A673 (cell line): ENCODE data around the gene UQCC2. TPM values are rescaled to one million over a fixed set of nuclear protein-coding genes. Genes with fewer than 3 reads are reported as not detected.

ENCODE experiments used
- BruUV-seq: library from RNA; stranded (reverse); fragments of 400-500 nt; replicated peaks from 2 replicates; lab custom pipeline; 2021; lab: Mats Ljungman, UMichigan
- CTCF ChIA-PET: fragments of 300-600 bp; sonication (Branson Sonifier 250); formaldehyde crosslinking; loops from one replicate; lab custom pipeline; 2022; ENCODE audit warnings: antibody characterized with exemption; lab: Charles Lee
- POLR2A ChIA-PET: fragments of 300-600 bp; sonication (Branson Sonifier 250); formaldehyde crosslinking; loops from one replicate; lab custom pipeline; 2022; ENCODE audit warnings: antibody characterized with exemption; ENCODE audit not compliant: low non-redundant PET; lab: Charles Lee
- DNase-seq: peaks from one replicate; pipeline ENCODE4 v3.0.0-alpha.2; 2015; ENCODE audit warnings: low spot score
- H3K27ac ChIP-seq: fragments of 200-600 bp; sonication (generic); 2 replicates; pipeline ENCODE4 v1.5.1; 2016; ENCODE audit warnings: mixed run types, low read depth, mild to moderate bottlenecking, mixed read lengths, antibody characterized with exemption, low read length; ENCODE audit not compliant: poor library complexity, severe bottlenecking
- H3K27me3 ChIP-seq: fragments of 200-600 bp; sonication (generic); replicated peaks from 2 replicates; pipeline ENCODE4 v1.6.1; 2017; ENCODE audit warnings: mixed run types, low read depth, mild to moderate bottlenecking, mixed read lengths, antibody characterized with exemption, low read length; ENCODE audit not compliant: insufficient read depth, poor library complexity
- H3K36me3 ChIP-seq: fragments of 200-600 bp; sonication (generic); 2 replicates; pipeline ENCODE4 v1.6.1; 2016; ENCODE audit warnings: mixed run types, mild to moderate bottlenecking, mixed read lengths, antibody characterized with exemption, low read length; ENCODE audit not compliant: insufficient read depth, poor library complexity, severe bottlenecking
- H3K4me1 ChIP-seq: fragments of 200-600 bp; sonication (generic); 2 replicates; pipeline ENCODE4 v1.6.1; 2017; ENCODE audit warnings: mixed run types, mild to moderate bottlenecking, mixed read lengths, antibody characterized with exemption, low read length; ENCODE audit not compliant: insufficient read depth, poor library complexity, severe bottlenecking
- H3K4me3 ChIP-seq: fragments of 200-600 bp; sonication (generic); 2 replicates; pipeline ENCODE4 v1.5.1; 2016; ENCODE audit warnings: low read depth, mixed run types, mild to moderate bottlenecking, mixed read lengths, low read length; ENCODE audit not compliant: poor library complexity, severe bottlenecking
- H3K9me3 ChIP-seq: fragments of 200-600 bp; sonication (generic); 2 replicates; pipeline ENCODE4 v1.6.1; 2016; ENCODE audit warnings: mixed run types, low read depth, mild to moderate bottlenecking, mixed read lengths, antibody characterized with exemption, low read length; ENCODE audit not compliant: poor library complexity, severe bottlenecking
- EZH2 ChIP-seq: fragments of 200-600 bp; sonication (generic); IDR thresholded peaks from 2 replicates; pipeline ENCODE4 v1.6.1; 2017; ENCODE audit warnings: borderline replicate concordance, low read depth, mild to moderate bottlenecking, mixed read lengths, antibody characterized with exemption, low read length; ENCODE audit not compliant: poor library complexity, severe bottlenecking
- intact Hi-C: fragments of 100-400 bp; cut with micrococcal nuclease; formaldehyde crosslinking; loops from one replicate; pipeline ENCODE4 v1.10.0; 2022; ENCODE audit not compliant: unreplicated experiment
- total RNA-seq: library from RNA; stranded (reverse); gene quantifications from 2 replicates; pipeline ENCODE4 v1.2.3, GENCODE V29; 2021
- TF ChIP-seq, protein P1 (sequence below): fragments of 300-800, 200-600 bp; sonication (generic); conservative IDR thresholded peaks from 2 replicates; pipeline ENCODE4 v1.5.1; 2017; ENCODE audit warnings: low read depth, mild to moderate bottlenecking, antibody characterized with exemption, low read length, moderate library complexity, mixed read lengths

Gene UQCC2
- total RNA-seq, 1 experiment from 2014 or later: 124 TPM

DNA sequence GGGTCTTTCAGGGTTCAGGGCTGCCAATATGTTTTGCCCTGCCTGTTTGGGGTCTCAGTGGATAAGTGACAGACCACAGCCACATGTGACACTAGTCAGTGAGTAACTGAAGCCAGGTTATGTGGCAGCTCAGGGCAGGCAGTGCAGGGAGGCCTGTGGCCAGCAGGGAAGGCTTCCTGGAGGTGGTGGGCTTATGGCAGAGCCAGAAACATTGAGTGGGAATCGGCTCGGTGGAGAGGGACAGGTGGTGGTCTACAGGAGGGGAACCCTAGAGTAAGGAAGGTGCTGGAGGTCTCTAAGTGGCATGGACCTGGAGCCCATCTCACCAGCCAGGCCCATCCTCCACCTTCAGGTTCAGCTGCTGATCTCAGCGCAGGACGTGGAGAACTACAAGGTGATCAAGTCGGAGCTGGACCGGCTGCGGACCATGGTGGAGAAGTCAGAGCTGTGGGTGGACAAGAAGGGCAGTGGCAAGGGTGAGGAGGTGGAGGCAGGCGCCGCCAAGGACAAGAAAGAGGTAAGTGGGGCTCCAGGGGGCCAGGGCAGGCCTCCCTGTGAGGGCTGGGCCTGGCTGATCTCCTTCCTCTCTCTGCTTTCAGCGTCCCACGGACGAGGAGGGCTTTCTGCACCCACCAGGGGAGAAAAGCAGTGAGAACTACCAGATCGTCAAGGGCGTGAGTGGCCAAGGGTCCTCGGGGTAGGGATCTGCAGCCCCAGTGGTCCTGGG, 34.9 kb downstream of the UQCC2 start:
- Histone ChIP-seq H3K4me1 (no peaks in the 10 kb centered on the region), H3K27me3 (no peaks in the 10 kb centered on the region), H3K27ac (no peak overlapping the region), H3K9me3 (no peaks in the 10 kb centered on the region), H3K4me3 (no peak overlapping the region), H3K36me3 (peaks cover 13% of the 10 kb centered on the region)
- TF ChIP-seq, protein P1, sequence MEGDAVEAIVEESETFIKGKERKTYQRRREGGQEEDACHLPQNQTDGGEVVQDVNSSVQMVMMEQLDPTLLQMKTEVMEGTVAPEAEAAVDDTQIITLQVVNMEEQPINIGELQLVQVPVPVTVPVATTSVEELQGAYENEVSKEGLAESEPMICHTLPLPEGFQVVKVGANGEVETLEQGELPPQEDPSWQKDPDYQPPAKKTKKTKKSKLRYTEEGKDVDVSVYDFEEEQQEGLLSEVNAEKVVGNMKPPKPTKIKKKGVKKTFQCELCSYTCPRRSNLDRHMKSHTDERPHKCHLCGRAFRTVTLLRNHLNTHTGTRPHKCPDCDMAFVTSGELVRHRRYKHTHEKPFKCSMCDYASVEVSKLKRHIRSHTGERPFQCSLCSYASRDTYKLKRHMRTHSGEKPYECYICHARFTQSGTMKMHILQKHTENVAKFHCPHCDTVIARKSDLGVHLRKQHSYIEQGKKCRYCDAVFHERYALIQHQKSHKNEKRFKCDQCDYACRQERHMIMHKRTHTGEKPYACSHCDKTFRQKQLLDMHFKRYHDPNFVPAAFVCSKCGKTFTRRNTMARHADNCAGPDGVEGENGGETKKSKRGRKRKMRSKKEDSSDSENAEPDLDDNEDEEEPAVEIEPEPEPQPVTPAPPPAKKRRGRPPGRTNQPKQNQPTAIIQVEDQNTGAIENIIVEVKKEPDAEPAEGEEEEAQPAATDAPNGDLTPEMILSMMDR: no peak
- TF ChIP-seq EZH2: no peak
- POLR2A ChIA-PET: no interaction called here
- BruUV-seq: no TSS peak
- no peak for DNase-seq
- intact Hi-C loops: no loop called here
- CTCF ChIA-PET: no interaction called here

DNA sequence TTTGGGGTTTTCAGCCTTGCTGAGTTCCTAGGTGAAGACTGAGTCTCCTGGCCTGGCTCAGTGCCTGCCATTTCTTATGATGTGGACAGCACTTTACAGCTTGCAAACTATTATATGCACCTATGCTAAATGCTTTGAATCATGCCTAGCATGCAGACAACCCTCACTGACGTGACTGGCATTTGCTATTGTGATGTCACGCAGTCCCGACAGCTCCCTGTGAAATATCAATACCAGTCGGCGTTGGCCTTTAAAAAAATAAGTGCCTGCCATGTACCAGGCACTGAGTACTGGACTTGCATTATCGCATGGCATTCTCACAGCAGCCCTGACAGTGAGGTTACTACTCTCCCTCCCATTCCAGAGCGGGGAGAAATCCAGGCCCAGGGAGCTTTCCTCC, 35.5 kb downstream of the UQCC2 start:
- no TSS peak for BruUV-seq
- Histone ChIP-seq H3K27ac (no peak overlapping the region), H3K9me3 (no peaks in the 10 kb centered on the region), H3K27me3 (no peaks in the 10 kb centered on the region), H3K4me1 (no peaks in the 10 kb centered on the region), H3K4me3 (no peak overlapping the region), H3K36me3 (peaks cover 17% of the 10 kb centered on the region)
- ChIA-PET CTCF (no interaction called here), POLR2A (no interaction called here)
- no peak for TF ChIP-seq EZH2
- TF ChIP-seq, protein P1: no peak
- intact Hi-C loops: no loop called here
- no peak for DNase-seq

DNA sequence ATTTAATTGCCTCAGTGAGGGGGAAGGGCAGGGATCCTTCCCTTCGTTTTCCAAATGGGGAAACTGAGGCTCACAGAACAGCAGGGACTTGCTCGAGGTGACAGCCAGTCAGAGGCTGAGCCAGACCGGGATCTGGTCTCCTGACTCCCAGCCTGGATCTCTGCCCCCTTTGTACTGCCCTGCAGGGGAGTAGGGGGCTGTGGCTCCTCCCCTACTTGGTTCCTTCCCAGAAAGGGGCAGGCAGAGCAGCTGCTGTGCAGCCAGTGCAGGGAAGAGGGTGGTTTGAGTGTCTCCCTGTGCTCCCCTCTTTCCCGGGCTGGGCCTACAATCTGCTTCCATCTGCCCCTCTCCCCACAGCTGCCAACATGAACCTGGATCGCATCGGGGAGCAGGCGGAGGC, 37.6 kb downstream of the UQCC2 start:
- ChIA-PET CTCF (no interaction called here), POLR2A (no interaction called here)
- peaks cover 18% of the 10 kb centered on the region for H3K36me3 ChIP-seq
- no peaks in the 10 kb centered on the region for H3K9me3 ChIP-seq
- no peak overlapping the region for H3K27ac ChIP-seq
- H3K4me1 ChIP-seq: no peaks in the 10 kb centered on the region
- no TSS peak for BruUV-seq
- H3K4me3 ChIP-seq: no peak overlapping the region
- TF ChIP-seq EZH2: no peak
- TF ChIP-seq, protein P1: no peak
- DNase-seq: no peak
- intact Hi-C loops: no loop called here
- no peaks in the 10 kb centered on the region for H3K27me3 ChIP-seq
